Measurements from ENCODE around the gene VDAC1.

VDAC1 gene

GRCh38 chr5:133925866-133926488, 78.8 kb downstream of the VDAC1 start:
- no peak for DNase-seq (ENCODE audit: low read depth)

GRCh38 chr5:133925269-133925668, 79.5 kb downstream of the VDAC1 start:
- DNase-seq (ENCODE audit: low read depth), result no peak

- DNase-seq (ENCODE audit: low read depth), result no peak
These were observed 80.4 kb downstream of the VDAC1 start for GRCh38 chr5:133924221-133924920.

GRCh38 chr5:133921979-133922378, 82.8 kb downstream of the VDAC1 start:
- DNase-seq (ENCODE audit: low read depth), result no peak
